Stimulated activated CD8-positive, alpha-beta memory T cell treated with anti-CD3 and anti-CD28 coated beads, Interleukin-7, amount 100 ng/mL, for 1 hour (primary cell): Measurements from ENCODE around the gene NWD2.
"Not testable (repeated sequence)": the region's sequence is repeated elsewhere in the genome, so short reads cannot be mapped to it uniquely, and the experiment has no call there.

ENCODE experiments used
- DNase-seq, 2 donors: peaks; one replicate each; pipeline ENCODE4 v3.0.0-alpha.2; 2020; ENCODE audit warnings: low read depth in 2 of 2

Gene NWD2

DNA sequence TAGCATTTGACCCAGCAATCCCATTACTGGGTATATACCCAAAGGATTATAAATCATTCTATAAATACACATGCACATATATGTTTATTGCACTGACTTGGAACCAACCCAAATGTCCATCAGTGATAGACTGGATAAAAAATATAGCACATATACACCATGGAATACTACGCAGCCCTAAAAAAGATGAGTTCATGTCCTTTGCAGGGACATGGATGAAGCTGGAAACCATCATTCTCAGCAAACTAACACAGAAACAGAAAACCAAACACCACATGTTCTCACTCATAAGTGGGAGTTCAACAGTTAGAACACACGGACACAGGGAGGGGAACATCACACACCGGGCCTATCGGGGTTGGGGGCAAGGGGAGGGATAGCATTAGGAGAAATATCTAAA, 250.8 kb downstream of the NWD2 start:
- not testable (repeated sequence) for DNase-seq
